Parathyroid adenoma (tissue), 2 donors: ENCODE results near the gene LHPP.
"Not testable (repeated sequence)": the region's sequence is repeated elsewhere in the genome, so short reads cannot be mapped to it uniquely, and the experiment has no call there.

Experiments used
- H2AFZ ChIP-seq: fragments of 300-600 bp; sonication (generic); one replicate; pipeline ENCODE4 v1.7.0; 2017; ENCODE audit warnings: antibody characterized with exemption, mild to moderate bottlenecking
- H3K27ac ChIP-seq: fragments of 300-600 bp; sonication (generic); one replicate; pipeline ENCODE4 v1.7.0; 2017
- H3K27me3 ChIP-seq: fragments of 300-600 bp; sonication (generic); one replicate; pipeline ENCODE4 v1.7.0; 2017; ENCODE audit warnings: low read length; ENCODE audit not compliant: control insufficient read depth, insufficient read depth
- H3K36me3 ChIP-seq: fragments of 300-600 bp; sonication (generic); one replicate; pipeline ENCODE4 v1.7.0; 2017; ENCODE audit warnings: low read length; ENCODE audit not compliant: control insufficient read depth, insufficient read depth
- H3K4me1 ChIP-seq: fragments of 300-600 bp; sonication (generic); one replicate; pipeline ENCODE4 v1.7.0; 2017; ENCODE audit warnings: control low read depth
- H3K4me2 ChIP-seq: fragments of 300-600 bp; sonication (generic); one replicate; pipeline ENCODE4 v1.7.0; 2017; ENCODE audit warnings: low read length
- H3K4me3 ChIP-seq: fragments of 300-600 bp; sonication (generic); one replicate; pipeline ENCODE4 v1.7.0; 2017; ENCODE audit warnings: low read depth, low read length
- H3K79me2 ChIP-seq: fragments of 300-600 bp; sonication (generic); one replicate; pipeline ENCODE4 v1.7.0; 2017; ENCODE audit warnings: control low read depth
- H3K9ac ChIP-seq: fragments of 300-600 bp; sonication (generic); one replicate; pipeline ENCODE4 v1.7.0; 2017; ENCODE audit warnings: mild to moderate bottlenecking
- H3K9me3 ChIP-seq: fragments of 300-600 bp; sonication (generic); one replicate; pipeline ENCODE4 v1.7.0; 2017; ENCODE audit warnings: low read length; ENCODE audit not compliant: control insufficient read depth
- TF ChIP-seq, protein P1 (sequence below): fragments of 300-600 bp; sonication (generic); IDR thresholded peaks from one replicate; pipeline ENCODE4 v1.7.0; 2017; ENCODE audit warnings: antibody characterized with exemption, mild to moderate bottlenecking
- donor health status: primary hyperparathyroidism.

LHPP gene

DNA sequence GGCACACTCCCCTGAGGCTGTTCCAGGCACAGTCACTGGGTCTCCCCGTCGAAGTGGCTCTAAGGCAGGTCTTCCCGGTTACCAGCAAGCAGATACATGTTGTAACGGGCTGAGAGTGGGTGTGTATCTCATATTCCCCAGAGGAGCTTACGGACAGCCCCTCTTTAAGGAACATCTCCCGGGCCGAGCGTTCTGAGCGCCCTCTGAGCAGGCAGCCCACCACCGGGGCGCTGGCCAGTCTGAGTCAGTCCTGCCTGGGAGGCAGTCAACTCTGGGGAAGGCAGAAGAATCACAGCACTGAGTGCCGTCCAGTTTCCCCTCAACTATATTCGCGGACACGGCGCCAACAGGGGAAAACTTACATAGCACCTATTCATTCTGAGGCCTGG, 117.4 kb downstream of the LHPP start:
- TF ChIP-seq, protein P1, sequence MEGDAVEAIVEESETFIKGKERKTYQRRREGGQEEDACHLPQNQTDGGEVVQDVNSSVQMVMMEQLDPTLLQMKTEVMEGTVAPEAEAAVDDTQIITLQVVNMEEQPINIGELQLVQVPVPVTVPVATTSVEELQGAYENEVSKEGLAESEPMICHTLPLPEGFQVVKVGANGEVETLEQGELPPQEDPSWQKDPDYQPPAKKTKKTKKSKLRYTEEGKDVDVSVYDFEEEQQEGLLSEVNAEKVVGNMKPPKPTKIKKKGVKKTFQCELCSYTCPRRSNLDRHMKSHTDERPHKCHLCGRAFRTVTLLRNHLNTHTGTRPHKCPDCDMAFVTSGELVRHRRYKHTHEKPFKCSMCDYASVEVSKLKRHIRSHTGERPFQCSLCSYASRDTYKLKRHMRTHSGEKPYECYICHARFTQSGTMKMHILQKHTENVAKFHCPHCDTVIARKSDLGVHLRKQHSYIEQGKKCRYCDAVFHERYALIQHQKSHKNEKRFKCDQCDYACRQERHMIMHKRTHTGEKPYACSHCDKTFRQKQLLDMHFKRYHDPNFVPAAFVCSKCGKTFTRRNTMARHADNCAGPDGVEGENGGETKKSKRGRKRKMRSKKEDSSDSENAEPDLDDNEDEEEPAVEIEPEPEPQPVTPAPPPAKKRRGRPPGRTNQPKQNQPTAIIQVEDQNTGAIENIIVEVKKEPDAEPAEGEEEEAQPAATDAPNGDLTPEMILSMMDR = no peak
- Histone ChIP-seq H3K4me3 (no peak overlapping the region), H2AFZ (no peak overlapping the region), H3K36me3 (no peaks in the 10 kb centered on the region), H3K9ac (no peak overlapping the region), H3K79me2 (no peaks in the 10 kb centered on the region), H3K4me1 (no peaks in the 10 kb centered on the region), H3K4me2 (no peak overlapping the region), H3K9me3 (no peaks in the 10 kb centered on the region), H3K27me3 (no peaks in the 10 kb centered on the region), H3K27ac (no peak overlapping the region)

DNA sequence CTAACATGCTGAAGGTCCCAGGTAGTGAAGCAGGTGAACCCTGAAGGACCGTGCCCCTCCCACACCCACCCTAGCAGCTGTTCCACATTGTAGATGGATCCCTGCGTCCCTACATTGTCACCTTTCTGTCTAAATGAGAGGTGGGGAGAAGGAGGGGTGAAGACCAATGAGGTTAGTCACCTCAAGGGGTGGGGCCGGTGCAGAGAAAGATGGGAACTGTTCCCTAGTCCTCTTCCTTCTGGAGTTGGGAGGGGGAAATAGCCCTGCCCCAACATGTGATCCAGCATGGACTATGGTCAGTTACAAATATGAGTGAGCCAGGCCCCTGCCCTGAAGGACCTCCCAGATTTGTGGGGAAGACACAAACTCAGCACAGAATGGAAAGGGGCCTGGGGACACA, 124.5 kb downstream of the LHPP start:
- Histone ChIP-seq H3K9ac (no peak overlapping the region), H2AFZ (no peak overlapping the region)
- TF ChIP-seq, protein P1 = no peak

DNA sequence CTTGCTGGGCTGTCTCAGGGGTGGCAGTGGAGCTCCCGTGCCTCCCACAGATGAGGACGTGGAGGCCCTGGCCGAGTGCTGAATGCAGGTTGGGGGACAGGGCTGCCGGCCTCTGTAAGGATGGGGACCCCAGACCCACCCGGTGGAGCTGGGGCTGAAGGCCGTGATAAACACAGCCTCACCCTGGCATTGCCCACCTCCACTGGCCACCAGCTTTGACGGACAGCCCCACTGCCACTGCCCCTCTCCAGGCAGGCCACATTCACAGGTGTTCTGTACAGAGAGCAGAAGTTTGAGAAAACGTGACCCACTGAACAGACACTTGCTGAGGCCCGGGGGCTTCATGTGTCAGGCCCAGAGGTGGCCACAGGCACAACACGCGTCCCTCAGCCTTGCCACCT, 126.2 kb downstream of the LHPP start:
- TF ChIP-seq, protein P1 = no peak
- H3K79me2 ChIP-seq = no peaks in the 10 kb centered on the region
- no peak overlapping the region for H3K27ac ChIP-seq
- no peak overlapping the region for H3K4me2 ChIP-seq
- peaks cover 12% of the 10 kb centered on the region for H3K4me1 ChIP-seq
- H3K36me3 ChIP-seq = no peaks in the 10 kb centered on the region
- H2AFZ ChIP-seq = no peak overlapping the region
- H3K4me3 ChIP-seq = no peak overlapping the region
- no peaks in the 10 kb centered on the region for H3K9me3 ChIP-seq
- no peak overlapping the region for H3K9ac ChIP-seq
- no peaks in the 10 kb centered on the region for H3K27me3 ChIP-seq

More for the DNA sequence above, 124.5 kb downstream of the LHPP start:
- H3K4me2 ChIP-seq = no peak overlapping the region
- no peaks in the 10 kb centered on the region for H3K27me3 ChIP-seq
- H3K4me1 ChIP-seq = peaks cover 12% of the 10 kb centered on the region
- no peak overlapping the region for H3K4me3 ChIP-seq
- no peaks in the 10 kb centered on the region for H3K36me3 ChIP-seq
- no peaks in the 10 kb centered on the region for H3K9me3 ChIP-seq
- no peak overlapping the region for H3K27ac ChIP-seq
- H3K79me2 ChIP-seq = no peaks in the 10 kb centered on the region

DNA sequence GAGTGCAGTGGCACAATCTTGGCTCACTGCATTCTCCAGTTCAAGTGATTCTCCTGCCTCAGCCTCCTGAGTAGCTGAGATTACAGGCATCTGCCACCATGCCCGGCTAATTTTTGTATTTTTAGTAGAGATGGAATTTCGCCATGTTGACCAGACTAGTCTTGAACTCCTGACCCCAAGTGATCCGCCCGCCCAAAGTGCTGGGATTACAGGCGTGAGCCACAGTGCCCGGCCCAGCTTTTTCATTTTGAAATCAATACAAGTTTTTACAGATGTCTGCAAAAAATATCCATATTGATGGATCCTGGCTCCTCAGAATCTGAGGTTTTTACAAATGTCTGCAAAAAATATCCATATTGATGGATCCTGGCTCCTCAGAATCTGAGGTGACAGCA, 126.7 kb downstream of the LHPP start:
- H3K9me3 ChIP-seq, H3K4me3 ChIP-seq, H3K36me3 ChIP-seq, H3K27me3 ChIP-seq, H3K4me2 ChIP-seq, H3K9ac ChIP-seq, H3K79me2 ChIP-seq: not testable (repeated sequence)
- Histone ChIP-seq H3K4me1 (peaks cover 12% of the 10 kb centered on the region), H2AFZ (peak overlapping the region; percentile 72), H3K27ac (peak overlapping the region; percentile 77)

DNA sequence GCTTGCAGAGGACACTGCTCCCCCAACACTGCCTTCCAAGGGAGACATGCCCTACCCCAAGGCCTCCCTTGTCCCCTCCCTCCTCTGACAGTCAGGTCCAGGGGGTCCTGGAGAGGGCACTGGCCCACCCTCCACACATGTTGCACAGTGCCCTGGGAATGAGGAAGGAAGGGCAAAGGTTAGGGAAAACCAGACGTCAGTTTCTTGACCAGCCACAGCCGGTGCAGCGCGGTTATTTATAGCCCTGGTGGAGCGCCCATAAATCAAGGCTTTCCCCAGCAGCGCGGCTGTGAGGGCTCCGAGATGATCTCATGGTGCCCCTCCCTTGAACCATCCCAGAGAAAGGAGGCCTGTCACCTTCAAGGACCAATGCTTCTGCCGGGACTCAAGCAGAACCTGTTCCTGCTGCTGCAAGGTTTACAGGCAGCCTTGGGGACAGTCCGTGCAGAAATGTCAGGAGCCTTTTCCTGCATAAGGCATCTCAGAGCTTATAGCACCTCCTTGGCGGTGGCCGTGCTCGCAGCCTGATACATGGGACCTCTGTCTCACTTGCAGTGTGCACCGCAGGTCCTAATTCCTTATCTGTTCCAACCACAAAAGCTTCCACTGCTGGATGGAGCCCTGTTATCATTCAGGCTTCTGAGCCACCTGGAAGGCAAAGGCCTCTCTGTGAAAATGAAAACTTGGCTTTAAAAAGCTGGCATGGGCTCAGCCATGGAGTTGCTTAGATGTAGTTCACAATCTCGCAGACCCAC, 127.3 kb downstream of the LHPP start:
- H3K27ac ChIP-seq = peak overlapping the region; percentile 77
- TF ChIP-seq, protein P1 = no peak
- no peak overlapping the region for H3K9ac ChIP-seq
- no peaks in the 10 kb centered on the region for H3K27me3 ChIP-seq
- H3K4me1 ChIP-seq = peaks cover 12% of the 10 kb centered on the region
- no peaks in the 10 kb centered on the region for H3K79me2 ChIP-seq
- no peak overlapping the region for H3K4me2 ChIP-seq
- no peaks in the 10 kb centered on the region for H3K36me3 ChIP-seq
- H2AFZ ChIP-seq = peak overlapping the region; percentile 72
- no peaks in the 10 kb centered on the region for H3K9me3 ChIP-seq
- no peak overlapping the region for H3K4me3 ChIP-seq
